Central memory CD8-positive, alpha-beta T cell (primary cell): ENCODE results near the gene THAP8.
"Not testable (repeated sequence)": the region's sequence is repeated elsewhere in the genome, so short reads cannot be mapped to it uniquely, and the experiment has no call there.

Source experiments
- ATAC-seq: fragments of 150-1000 bp; cut with Tn5 transposase; replicated peaks from 2 replicates; pipeline ENCODE4 v1.10.0; 2022; ENCODE audit warnings: mild to moderate bottlenecking, moderate FRiP score, moderate number of reproducible peaks; ENCODE audit not compliant: poor library complexity, severe bottlenecking; ENCODE audit errors: extremely low read depth
- DNase-seq, 2 donors: peaks; one replicate each; pipeline ENCODE4 v3.0.0; 2021; ENCODE audit warnings: low spot score in 2 of 2
- H3K27ac Mint-ChIP-seq: one replicate; pipeline ENCODE4 v1.8.0; 2022; ENCODE audit warnings: low read depth, mild to moderate bottlenecking, moderate library complexity, mixed read lengths
- H3K27me3 Mint-ChIP-seq: one replicate; pipeline ENCODE4 v1.8.0; 2022; ENCODE audit warnings: mixed read lengths
- H3K36me3 Mint-ChIP-seq: one replicate; pipeline ENCODE4 v1.8.0; 2022; ENCODE audit warnings: mild to moderate bottlenecking, moderate library complexity, mixed read lengths; ENCODE audit not compliant: insufficient read depth
- H3K4me1 Mint-ChIP-seq: one replicate; pipeline ENCODE4 v1.8.0; 2022; ENCODE audit warnings: mixed read lengths
- H3K4me3 Mint-ChIP-seq: one replicate; pipeline ENCODE4 v1.8.0; 2022; ENCODE audit warnings: mild to moderate bottlenecking, moderate library complexity, mixed read lengths
- H3K9me3 Mint-ChIP-seq: one replicate; pipeline ENCODE4 v1.8.0; 2022; ENCODE audit warnings: mixed read lengths

The THAP8 gene

GRCh38 chr19:36059180-36059910, 5.3 kb upstream of the THAP8 start:
- H3K4me3 Mint-ChIP-seq: no peak overlapping the region
- no peaks in the 10 kb centered on the region for H3K27me3 Mint-ChIP-seq
- H3K36me3 Mint-ChIP-seq: peaks cover 6% of the 10 kb centered on the region
- H3K9me3 Mint-ChIP-seq: no peaks in the 10 kb centered on the region
- no peak for DNase-seq
- no peak for ATAC-seq
- peaks cover 12% of the 10 kb centered on the region for H3K4me1 Mint-ChIP-seq
- no peak overlapping the region for H3K27ac Mint-ChIP-seq

- H3K27ac Mint-ChIP-seq: no peak overlapping the region
- H3K9me3 Mint-ChIP-seq: no peaks in the 10 kb centered on the region
- H3K4me1 Mint-ChIP-seq: peaks cover 17% of the 10 kb centered on the region
- no peaks in the 10 kb centered on the region for H3K27me3 Mint-ChIP-seq
- ATAC-seq: no peak
- no peak for DNase-seq
- H3K36me3 Mint-ChIP-seq: peaks cover 11% of the 10 kb centered on the region
- no peak overlapping the region for H3K4me3 Mint-ChIP-seq
Measured at GRCh38 chr19:36058481-36059179, 4.5 kb upstream of the THAP8 start.

- Mint-ChIP-seq H3K36me3 (peaks cover 10% of the 10 kb centered on the region), H3K9me3 (no peaks in the 10 kb centered on the region), H3K27me3 (no peaks in the 10 kb centered on the region), H3K27ac (peak within 1 kb of the TSS; percentile 72), H3K4me3 (peak within 1 kb of the TSS; percentile 91), H3K4me1 (peaks cover 33% of the 10 kb centered on the region)
- DNase-seq (peak in 1 of 2 donors; percentile 17), ATAC-seq (peak; percentile 71)
Measured at GRCh38 chr19:36054733-36055686, 925 bp upstream of the THAP8 start, which contains the start of gene WDR62. Gene WDR62 (plus strand): TSS chr19:36054897. CDS start chr19:36054972, 75 bp downstream.

GRCh38 chr19:36051637-36052036, 2.4 kb downstream of the THAP8 start:
- Mint-ChIP-seq H3K9me3 (no peaks in the 10 kb centered on the region), H3K4me3 (no peak overlapping the region), H3K27me3 (no peaks in the 10 kb centered on the region), H3K27ac (no peak overlapping the region), H3K36me3 (peaks cover 10% of the 10 kb centered on the region), H3K4me1 (peaks cover 33% of the 10 kb centered on the region)
- DNase-seq: no peak
- ATAC-seq: no peak

- no peaks in the 10 kb centered on the region for H3K9me3 Mint-ChIP-seq
- DNase-seq (no peak), ATAC-seq (no peak)
- H3K27me3 Mint-ChIP-seq: no peaks in the 10 kb centered on the region
- H3K36me3 Mint-ChIP-seq: peaks cover 10% of the 10 kb centered on the region
- no peak overlapping the region for H3K27ac Mint-ChIP-seq
- peaks cover 31% of the 10 kb centered on the region for H3K4me1 Mint-ChIP-seq
- H3K4me3 Mint-ChIP-seq: no peak overlapping the region
Measured at GRCh38 chr19:36051236-36051635, 2.8 kb downstream of the THAP8 start.

GRCh38 chr19:36049080-36049698, 4.9 kb downstream of the THAP8 start:
- DNase-seq: no peak
- H3K27ac Mint-ChIP-seq: no peak overlapping the region
- H3K27me3 Mint-ChIP-seq: no peaks in the 10 kb centered on the region
- no peaks in the 10 kb centered on the region for H3K9me3 Mint-ChIP-seq
- H3K4me3 Mint-ChIP-seq: no peak overlapping the region
- H3K36me3 Mint-ChIP-seq: peaks cover 5% of the 10 kb centered on the region
- peaks cover 20% of the 10 kb centered on the region for H3K4me1 Mint-ChIP-seq
- ATAC-seq: no peak

GRCh38 chr19:36047835-36048234, 6.2 kb downstream of the THAP8 start:
- H3K4me3 Mint-ChIP-seq: no peak overlapping the region
- peaks cover 1% of the 10 kb centered on the region for H3K36me3 Mint-ChIP-seq
- no peak for ATAC-seq
- H3K27ac Mint-ChIP-seq: no peak overlapping the region
- no peaks in the 10 kb centered on the region for H3K9me3 Mint-ChIP-seq
- H3K27me3 Mint-ChIP-seq: no peaks in the 10 kb centered on the region
- H3K4me1 Mint-ChIP-seq: peaks cover 12% of the 10 kb centered on the region
- no peak for DNase-seq

GRCh38 chr19:36046443-36047050, 7.5 kb downstream of the THAP8 start:
- Mint-ChIP-seq H3K9me3 (no peaks in the 10 kb centered on the region), H3K4me3 (no peak overlapping the region), H3K27me3 (no peaks in the 10 kb centered on the region), H3K4me1 (peaks cover 11% of the 10 kb centered on the region), H3K27ac (no peak overlapping the region), H3K36me3 (no peaks in the 10 kb centered on the region)
- no peak for DNase-seq
- ATAC-seq: no peak

- ATAC-seq (no peak), DNase-seq (no peak)
- peaks cover 3% of the 10 kb centered on the region for H3K36me3 Mint-ChIP-seq
- H3K27me3 Mint-ChIP-seq: no peaks in the 10 kb centered on the region
- H3K27ac Mint-ChIP-seq: no peak overlapping the region
- no peaks in the 10 kb centered on the region for H3K9me3 Mint-ChIP-seq
- no peak overlapping the region for H3K4me3 Mint-ChIP-seq
- H3K4me1 Mint-ChIP-seq: no peaks in the 10 kb centered on the region
Measured at GRCh38 chr19:36043952-36044351, 10.1 kb downstream of the THAP8 start.

- H3K36me3 Mint-ChIP-seq: peaks cover 4% of the 10 kb centered on the region
- H3K27me3 Mint-ChIP-seq: no peaks in the 10 kb centered on the region
- peaks cover 7% of the 10 kb centered on the region for H3K4me1 Mint-ChIP-seq
- no peak overlapping the region for H3K27ac Mint-ChIP-seq
- DNase-seq: no peak
- H3K4me3 Mint-ChIP-seq: no peak overlapping the region
- no peak for ATAC-seq
- H3K9me3 Mint-ChIP-seq: no peaks in the 10 kb centered on the region
Measured at GRCh38 chr19:36041831-36042230, 12.3 kb downstream of the THAP8 start.

GRCh38 chr19:36041092-36041491, 13.0 kb downstream of the THAP8 start:
- not testable (repeated sequence) for H3K27me3 Mint-ChIP-seq, H3K4me1 Mint-ChIP-seq, ATAC-seq

GRCh38 chr19:36040495-36040894, 13.6 kb downstream of the THAP8 start:
- no peaks in the 10 kb centered on the region for H3K9me3 Mint-ChIP-seq
- H3K36me3 Mint-ChIP-seq: peaks cover 4% of the 10 kb centered on the region
- H3K4me3 Mint-ChIP-seq: no peak overlapping the region
- H3K27ac Mint-ChIP-seq: no peak overlapping the region
- no peak for ATAC-seq
- no peak for DNase-seq
- peaks cover 15% of the 10 kb centered on the region for H3K4me1 Mint-ChIP-seq
- no peaks in the 10 kb centered on the region for H3K27me3 Mint-ChIP-seq

More at GRCh38 chr19:36041092-36041491, 13.0 kb downstream of the THAP8 start:
- not testable (repeated sequence) for DNase-seq, H3K4me3 Mint-ChIP-seq, H3K9me3 Mint-ChIP-seq, H3K27ac Mint-ChIP-seq, H3K36me3 Mint-ChIP-seq
